Coronary artery (tissue), 2 donors: ENCODE data around the gene RAB10.
"Not testable (repeated sequence)": the region's sequence is repeated elsewhere in the genome, so short reads cannot be mapped to it uniquely, and the experiment has no call there.

Source experiments
- DNase-seq: peaks from one replicate; pipeline ENCODE4 v3.0.0-alpha.2; 2017; ENCODE audit warnings: low spot score
- H3K27ac ChIP-seq, 2 donors: fragments of 200-600 bp; sonication (generic); one replicate each; pipeline ENCODE4 v1.5.1; 2016 to 2019
- H3K4me3 ChIP-seq: fragments of 200-600 bp; sonication (generic); 2 replicates; pipeline ENCODE4 v1.5.1; 2016; ENCODE audit warnings: mild to moderate bottlenecking, moderate library complexity
- CTCF ChIP-seq: fragments of 200-600 bp; sonication (generic); IDR thresholded peaks from one replicate; pipeline ENCODE4 v1.5.1; 2019; ENCODE audit warnings: antibody characterized with exemption

RAB10 gene

DNA sequence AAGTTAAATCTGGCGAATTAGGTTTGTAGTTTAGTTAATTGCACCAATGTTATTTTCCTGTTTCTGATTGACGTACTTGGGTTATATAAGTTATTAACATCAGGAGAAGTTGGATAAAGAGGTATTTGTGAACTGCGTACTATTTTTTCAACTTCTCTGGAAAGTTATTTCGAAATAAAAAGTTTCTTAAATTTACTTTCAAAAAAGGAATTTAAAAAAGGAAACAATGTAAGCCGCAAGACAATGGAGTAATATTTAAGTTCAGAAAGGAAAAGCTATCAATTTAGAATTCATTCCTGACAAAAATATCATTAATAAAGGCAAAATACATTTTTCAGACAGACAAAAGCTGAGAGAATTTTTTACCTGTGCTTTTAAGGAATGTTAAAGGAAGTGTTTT is 47.7 kb downstream of the RAB10 start:
- Histone ChIP-seq H3K4me3 (no peak overlapping the region), H3K27ac (no peak overlapping the region)
- no peak for TF ChIP-seq CTCF
- DNase-seq: no peak

DNA sequence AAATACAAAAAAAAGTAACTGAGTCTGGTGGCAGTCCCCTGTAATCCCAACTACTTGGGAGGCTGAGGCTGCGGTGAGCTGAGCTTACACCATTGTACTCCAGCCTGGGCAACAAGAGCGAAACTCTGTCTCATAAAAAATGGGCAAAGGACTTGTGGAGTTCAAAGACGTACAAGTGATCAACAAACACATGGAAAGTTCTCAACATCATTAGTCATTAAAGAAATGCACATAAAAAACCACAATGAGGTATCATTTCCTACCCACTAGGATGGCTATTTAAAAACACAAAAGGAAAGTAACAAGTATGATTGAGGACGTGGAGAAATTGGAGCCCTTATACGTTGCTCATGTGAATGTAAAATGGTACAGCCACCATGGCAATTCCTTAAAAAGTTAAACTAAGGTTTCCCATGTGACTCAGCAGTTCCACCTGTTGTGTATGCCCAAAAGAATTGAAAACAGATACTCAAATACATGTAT is 52.3 kb downstream of the RAB10 start:
- TF ChIP-seq CTCF: no peak
- Histone ChIP-seq H3K4me3 (no peak overlapping the region), H3K27ac (no peak overlapping the region)
- DNase-seq: no peak

- H3K4me3 ChIP-seq: no peak overlapping the region
- no peak overlapping the region for H3K27ac ChIP-seq
- DNase-seq: no peak
- no peak for TF ChIP-seq CTCF
Measured at GRCh38 chr2:26086779-26087178, 52.9 kb downstream of the RAB10 start.

GRCh38 chr2:26088038-26088643 is 54.3 kb downstream of the RAB10 start:
- TF ChIP-seq CTCF: no peak
- no peak for DNase-seq
- Histone ChIP-seq H3K27ac (no peak overlapping the region), H3K4me3 (no peak overlapping the region)

DNA sequence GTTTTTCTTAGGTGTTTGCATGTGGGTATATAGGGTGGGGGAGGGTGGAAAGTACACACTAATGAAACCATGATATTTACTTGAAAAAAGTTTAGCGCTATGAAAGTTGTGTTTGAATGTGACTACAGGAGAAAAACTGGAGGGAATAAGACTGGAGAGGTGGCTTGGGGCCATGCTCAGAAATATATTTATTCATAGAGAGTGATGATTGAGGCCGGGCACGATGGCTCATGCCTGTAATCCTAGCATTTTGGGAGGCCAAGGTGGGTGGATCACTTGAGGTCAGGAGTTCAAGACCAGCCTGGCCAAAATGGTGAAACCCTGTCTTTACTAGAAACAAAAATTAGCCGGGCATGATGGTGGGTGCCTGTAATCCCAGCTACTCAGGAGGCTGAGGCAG is 55.0 kb downstream of the RAB10 start:
- H3K27ac ChIP-seq, H3K4me3 ChIP-seq, DNase-seq: not testable (repeated sequence)

DNA sequence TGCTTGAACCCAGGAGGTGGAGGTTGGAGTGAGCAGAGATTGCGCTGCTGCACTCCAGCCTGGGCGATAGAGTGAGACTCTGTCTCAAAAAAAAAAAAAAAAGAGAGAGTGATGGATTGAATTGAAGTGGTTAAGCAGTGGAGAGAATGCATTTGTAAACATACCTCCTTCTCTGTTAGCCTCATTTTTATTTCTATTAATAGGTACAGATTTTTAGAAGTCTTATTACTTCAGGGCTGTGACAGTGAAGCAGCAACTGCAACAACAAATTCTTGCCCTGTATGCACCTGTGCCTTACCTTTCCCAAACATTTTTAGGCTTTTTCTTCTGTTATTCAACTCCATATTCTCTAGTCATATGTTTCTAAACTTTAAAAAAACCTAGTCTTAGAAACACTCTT is 55.5 kb downstream of the RAB10 start:
- TF ChIP-seq CTCF: no peak
- no peak for DNase-seq
- Histone ChIP-seq H3K27ac (no peak overlapping the region), H3K4me3 (no peak overlapping the region)

- Histone ChIP-seq H3K27ac (no peak overlapping the region), H3K4me3 (no peak overlapping the region)
- no peak for DNase-seq
- no peak for TF ChIP-seq CTCF
Measured at GRCh38 chr2:26095758-26096157, 61.9 kb downstream of the RAB10 start.
